ENCODE results near the gene C19orf44. TPM values are rescaled to one million over a fixed set of nuclear protein-coding genes. Genes with fewer than 3 reads are reported as not detected.
"Not testable (repeated sequence)": the region's sequence is repeated elsewhere in the genome, so short reads cannot be mapped to it uniquely, and the experiment has no call there.

The C19orf44 gene
- total RNA-seq, result 10 to 100 TPM in 1 of 3 donors, 1 to 10 TPM in 2; 5.9 to 11.1 (median 6.4) TPM

- peak; percentile 97 to 98 for DNase-seq (ENCODE audit: low spot score in 2 of 2)
- H3K27ac ChIP-seq, result peak within 1 kb of the TSS; percentile 60 to 81
- H3K9me3 ChIP-seq, result no peaks in the 10 kb centered on the region
- H3K4me3 ChIP-seq, result peak within 1 kb of the TSS; percentile 76 to 85 (median 77)
- TF ChIP-seq POLR2AphosphoS5 (IDR thresholded peaks at IDR 0.05) (peak; percentile 67 to 77 (median 67)), CTCF (IDR thresholded peaks at IDR 0.05) (peak; percentile 26 to 44 (median 40)), POLR2A (IDR thresholded peaks at IDR 0.05) (no peak)
- H3K4me1 ChIP-seq, result no peaks in the 10 kb centered on the region
- H3K36me3 ChIP-seq, result no peaks in the 10 kb centered on the region
- no peaks in the 10 kb centered on the region for H3K27me3 ChIP-seq
- intact Hi-C loops (cut with DNase I; ENCODE audit: low total_unique reads), result no loop called here
Measured at GRCh38 chr19:16495982-16496612, at the start of gene C19orf44, which contains the start of gene CALR3. C19orf44 (plus strand) TSS chr19:16496394; CDS start chr19:16500793, 4,399 bp downstream. CALR3 (minus strand) TSS chr19:16496167; CDS start chr19:16496129, 38 bp downstream.

- H3K4me3 ChIP-seq, result no peak overlapping the region
- no peaks in the 10 kb centered on the region for H3K36me3 ChIP-seq
- H3K27me3 ChIP-seq, result no peaks in the 10 kb centered on the region
- H3K4me1 ChIP-seq, result peaks cover 3 to 15% of the 10 kb centered on the region in 2 donors
- H3K27ac ChIP-seq, result peak overlapping the region; percentile 33 to 71
- peak in 1 of 2 donors; percentile 45 for DNase-seq (ENCODE audit: low spot score in 2 of 2)
- no peak for TF ChIP-seq POLR2A (IDR thresholded peaks at IDR 0.05)
- TF ChIP-seq POLR2AphosphoS5 (IDR thresholded peaks at IDR 0.05), result peak; percentile 48 to 65 (median 62)
- no peak for TF ChIP-seq CTCF (IDR thresholded peaks at IDR 0.05)
- no peaks in the 10 kb centered on the region for H3K9me3 ChIP-seq
- intact Hi-C loops (cut with DNase I; ENCODE audit: low total_unique reads), result loop anchor here (1.0 kb wide), 1 partner anchor 19 kb away; no protein-coding TSS in a partner anchor
Measured at GRCh38 chr19:16446724-16447368, 49.3 kb upstream of the C19orf44 start.

- H3K36me3 ChIP-seq, result not testable (repeated sequence)
Measured at GRCh38 chr19:16448872-16449271, 47.3 kb upstream of the C19orf44 start.

GRCh38 chr19:16449330-16449961 is 46.7 kb upstream of the C19orf44 start:
- no peak for TF ChIP-seq POLR2A (IDR thresholded peaks at IDR 0.05)
- TF ChIP-seq POLR2AphosphoS5 (IDR thresholded peaks at IDR 0.05), result no peak
- no peak for TF ChIP-seq CTCF (IDR thresholded peaks at IDR 0.05)
- H3K36me3 ChIP-seq, result no peaks in the 10 kb centered on the region
- H3K9me3 ChIP-seq, result no peaks in the 10 kb centered on the region
- intact Hi-C loops (cut with DNase I; ENCODE audit: low total_unique reads), result no loop called here
- H3K4me3 ChIP-seq, result no peak overlapping the region
- DNase-seq (ENCODE audit: low spot score in 2 of 2), result no peak
- H3K27ac ChIP-seq, result no peak overlapping the region
- H3K27me3 ChIP-seq, result no peaks in the 10 kb centered on the region
- peaks cover 0 to 6% of the 10 kb centered on the region in 2 donors for H3K4me1 ChIP-seq

More at GRCh38 chr19:16448872-16449271, 47.3 kb upstream of the C19orf44 start:
- H3K9me3 ChIP-seq; H3K27me3 ChIP-seq; DNase-seq (ENCODE audit: low spot score in 2 of 2); H3K4me1 ChIP-seq; H3K4me3 ChIP-seq; intact Hi-C loops (cut with DNase I; ENCODE audit: low total_unique reads); H3K27ac ChIP-seq: not testable (repeated sequence)

GRCh38 chr19:16452325-16452724 is 43.9 kb upstream of the C19orf44 start:
- Histone ChIP-seq H3K9me3 (no peaks in the 10 kb centered on the region), H3K27me3 (no peaks in the 10 kb centered on the region), H3K4me1 (peaks cover 8% of the 10 kb centered on the region in 2 donors), H3K4me3 (no peak overlapping the region), H3K36me3 (no peaks in the 10 kb centered on the region), H3K27ac (no peak overlapping the region)
- TF ChIP-seq CTCF (IDR thresholded peaks at IDR 0.05), result no peak
- no peak for TF ChIP-seq POLR2A (IDR thresholded peaks at IDR 0.05)
- TF ChIP-seq POLR2AphosphoS5 (IDR thresholded peaks at IDR 0.05), result no peak
- no peak for DNase-seq (ENCODE audit: low spot score in 2 of 2)
- intact Hi-C loops (cut with DNase I; ENCODE audit: low total_unique reads), result no loop called here

All from breast epithelium (tissue), 4 donors.